ENCODE data around the gene MAT1A. TPM values are rescaled to one million over a fixed set of nuclear protein-coding genes. Genes with fewer than 3 reads are reported as not detected.

MAT1A gene
- 0.05 to 0.28 TPM (median 0.05 TPM) in 3 of 5 replicates, not detected in the others for total RNA-seq (2022; extraction: Qiagen RNA extraction)

DNA sequence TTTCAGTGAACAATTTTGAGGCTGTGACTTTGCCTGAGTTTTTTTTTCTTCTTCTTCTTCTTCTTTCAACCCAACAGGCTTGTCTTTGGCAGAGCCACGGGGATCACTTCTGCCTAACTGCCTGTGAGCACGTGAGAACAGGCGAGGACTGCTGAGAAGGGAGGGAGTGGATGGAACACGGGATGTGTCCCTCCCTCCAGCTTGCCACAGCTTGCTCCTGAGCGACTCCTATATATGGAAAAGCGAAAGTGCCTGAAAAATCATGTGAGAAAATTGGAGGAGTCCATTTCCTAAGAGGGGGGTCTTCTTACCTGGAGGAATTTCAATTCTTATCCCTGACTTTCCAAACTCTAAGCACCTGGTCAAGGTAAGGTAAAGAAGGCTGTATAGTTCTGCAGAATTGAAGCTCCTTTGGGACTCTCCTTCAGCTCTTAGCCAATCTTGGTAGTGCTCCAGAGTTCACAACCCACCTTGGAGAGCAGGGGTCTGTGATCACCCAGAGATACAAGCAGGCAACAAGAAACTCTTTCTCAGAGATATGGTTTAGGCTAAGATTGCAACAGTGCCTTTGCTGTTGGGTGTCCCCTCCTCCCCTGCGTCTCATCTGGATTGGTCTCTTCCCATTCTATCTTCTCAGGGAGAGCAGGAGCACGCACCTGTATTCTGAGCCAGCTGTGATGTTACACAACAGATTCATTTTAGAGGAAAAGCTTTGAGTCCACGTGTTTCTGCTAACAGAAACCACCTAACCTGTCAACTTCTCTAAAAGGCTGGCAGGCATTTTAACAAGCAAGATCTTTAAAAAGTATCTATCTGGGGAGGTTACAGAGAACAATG, at the start of gene MAT1A:
MAT1A (minus strand) TSS at position 208 of the 837 bp plus-strand sequence. CDS start 235 bp downstream, outside the sequence.

Other genes with a start within 250 kb of the MAT1A start
- 18.2 to 23.6 TPM (median 20.7 TPM) in 5 replicates for gene TMEM254, start 211.0 kb downstream of the MAT1A start, total RNA-seq (2022; extraction: Qiagen RNA extraction)
- gene PLAC9, start 156.9 kb downstream of the MAT1A start, total RNA-seq (2022; extraction: Qiagen RNA extraction) = 0.24 TPM in 1 of 5 replicates, not detected in the others
- gene ANXA11, start 84.1 kb downstream of the MAT1A start, total RNA-seq (2022; extraction: Qiagen RNA extraction) = 164 to 224 TPM (median 207 TPM) in 5 replicates
- gene DYDC1, start 67.1 kb upstream of the MAT1A start, total RNA-seq (2022; extraction: Qiagen RNA extraction) = not detected in 5 replicates
- gene DYDC2, start 67.1 kb upstream of the MAT1A start, total RNA-seq (2022; extraction: Qiagen RNA extraction) = 0.12 TPM in 1 of 5 replicates, not detected in the others
- gene PRXL2A, start 118.9 kb upstream of the MAT1A start, total RNA-seq (2022; extraction: Qiagen RNA extraction) = 39.0 to 46.4 TPM (median 44.3 TPM) in 5 replicates
- 105 to 155 TPM (median 146 TPM) in 5 replicates for gene TSPAN14, start 164.7 kb upstream of the MAT1A start, total RNA-seq (2022; extraction: Qiagen RNA extraction)
- gene SH2D4B, start 248.2 kb upstream of the MAT1A start, total RNA-seq (2022; extraction: Qiagen RNA extraction) = 0.05 to 0.09 TPM (median 0.07 TPM) in 3 of 5 replicates, not detected in the others